ENCODE data around the gene RPS6KC1.

DNA sequence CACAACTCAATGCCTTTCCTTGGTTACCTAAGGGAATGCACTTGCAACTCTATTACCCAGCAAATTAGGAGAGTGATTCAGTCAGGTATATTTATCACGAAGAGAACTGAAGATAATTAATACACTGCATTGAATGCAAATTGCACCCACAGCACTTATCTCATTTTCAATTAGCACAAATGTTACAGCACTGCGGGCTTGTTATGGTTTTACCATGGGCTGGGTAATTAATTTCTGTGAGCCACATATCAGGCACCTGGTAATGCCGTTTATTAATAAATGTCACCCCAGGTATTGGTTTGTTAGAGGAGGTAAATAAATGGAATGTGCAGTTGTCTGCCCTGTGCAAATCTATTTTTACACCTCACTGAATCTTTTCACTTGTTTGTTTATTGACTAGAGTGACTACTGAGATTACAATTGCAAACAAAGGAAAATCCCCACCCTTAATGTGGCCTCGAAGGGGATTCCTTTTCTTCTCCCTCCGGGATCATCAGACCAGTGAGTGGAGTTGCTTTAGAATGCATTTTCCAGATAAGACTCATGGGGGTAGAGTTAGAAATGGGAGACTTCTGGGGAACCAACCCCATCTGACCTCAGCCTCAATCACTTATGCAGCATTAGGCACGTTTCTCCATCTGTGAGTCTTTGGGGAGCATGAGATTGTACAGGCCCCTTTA lies 269.3 kb downstream of the RPS6KC1 start:
- TF ChIP-seq, protein P1, sequence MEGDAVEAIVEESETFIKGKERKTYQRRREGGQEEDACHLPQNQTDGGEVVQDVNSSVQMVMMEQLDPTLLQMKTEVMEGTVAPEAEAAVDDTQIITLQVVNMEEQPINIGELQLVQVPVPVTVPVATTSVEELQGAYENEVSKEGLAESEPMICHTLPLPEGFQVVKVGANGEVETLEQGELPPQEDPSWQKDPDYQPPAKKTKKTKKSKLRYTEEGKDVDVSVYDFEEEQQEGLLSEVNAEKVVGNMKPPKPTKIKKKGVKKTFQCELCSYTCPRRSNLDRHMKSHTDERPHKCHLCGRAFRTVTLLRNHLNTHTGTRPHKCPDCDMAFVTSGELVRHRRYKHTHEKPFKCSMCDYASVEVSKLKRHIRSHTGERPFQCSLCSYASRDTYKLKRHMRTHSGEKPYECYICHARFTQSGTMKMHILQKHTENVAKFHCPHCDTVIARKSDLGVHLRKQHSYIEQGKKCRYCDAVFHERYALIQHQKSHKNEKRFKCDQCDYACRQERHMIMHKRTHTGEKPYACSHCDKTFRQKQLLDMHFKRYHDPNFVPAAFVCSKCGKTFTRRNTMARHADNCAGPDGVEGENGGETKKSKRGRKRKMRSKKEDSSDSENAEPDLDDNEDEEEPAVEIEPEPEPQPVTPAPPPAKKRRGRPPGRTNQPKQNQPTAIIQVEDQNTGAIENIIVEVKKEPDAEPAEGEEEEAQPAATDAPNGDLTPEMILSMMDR (IDR thresholded peaks at IDR 0.05): no peak
- no peak for TF ChIP-seq POLR2A (IDR thresholded peaks at IDR 0.05)
